ENCODE measurements around the gene CHST6. TPM values are rescaled to one million over a fixed set of nuclear protein-coding genes. Genes with fewer than 3 reads are reported as not detected.
A peak's percentile ranks its signal among the peaks of the same experiment; 100 is the strongest.

The CHST6 gene
- total and polyA plus RNA-seq, 2 of the 8 experiments (the other 6 are each of a cell fraction or from before 2014, with no cell fraction given), result 18.2 to 25.4 TPM

- whole genome bisulfite sequencing, 2 experiments (ENCODE audit: extremely low coverage in 1 of 2, insufficient coverage in 1 of 2, insufficient read length in 1 of 2, insufficient replicate concordance in 2 of 2, low coverage in 1 of 2, low lambda C conversion rate in 2 of 2, missing lambda C conversion rate in 1 of 2), result 87% methylated on average over 7 of the region's 7 CpGs; no CpG with 5 or more reads in 1 of the 2 experiments
- FAIRE-seq, result no peak
Measured at GRCh38 chr16:75481475-75481874, 13.8 kb downstream of the CHST6 start.

More at GRCh38 chr16:75481475-75481874, 13.8 kb downstream of the CHST6 start:
- Histone ChIP-seq H3K27ac (ENCODE audit: low read depth, low read length) (no peak overlapping the region), H4K91ac (replicated peaks; ENCODE audit: insufficient read length, low read length) (no peak overlapping the region), H2AFZ (ENCODE audit: low read length) (no peak overlapping the region), H3K27me3 (replicated peaks in 1 of 4; ENCODE audit: control insufficient read depth in 3 of 4, extremely low read depth in 1 of 4, insufficient read depth in 3 of 4, low read length in 3 of 4) (no peaks in the 10 kb centered on the region), H2BK120ac (replicated peaks; ENCODE audit: low read depth, low read length) (no peak overlapping the region), H3K14ac (ENCODE audit: insufficient read length) (no peak overlapping the region), H3K4me3 (ENCODE audit: extremely low read depth in 1 of 4, insufficient read depth in 2 of 4, low read depth in 3 of 4, low read length in 4 of 4) (no peak overlapping the region), H4K8ac (ENCODE audit: extremely low read depth, insufficient read depth, low read length) (no peak overlapping the region; the same call in 1 of the 2 replicates), H2BK5ac (ENCODE audit: low read depth, low read length) (no peak overlapping the region), H3K18ac (ENCODE audit: extremely low read depth, low read length) (no peak overlapping the region), H2BK15ac (ENCODE audit: low read length) (no peak overlapping the region), H3K9me3 (ENCODE audit: insufficient read depth in 2 of 2, low read depth in 1 of 2, low read length in 1 of 2) (no peaks in the 10 kb centered on the region), H3K56ac (replicated peaks; ENCODE audit: insufficient read length, low read depth, low read length) (no peak overlapping the region), H3K36me3 (ENCODE audit: control insufficient read depth in 2 of 4, insufficient read depth in 4 of 4, low read length in 3 of 4) (peaks cover 0 to 23% (median 10%) of the 10 kb centered on the region in 4 experiments; a peak in 7 of 8 replicates), H2BK12ac (ENCODE audit: low read depth, low read length) (no peak overlapping the region), H3K23ac (ENCODE audit: insufficient read length) (no peak overlapping the region), H3K79me2 (ENCODE audit: control insufficient read depth in 1 of 2, insufficient read depth in 2 of 2, low read length in 2 of 2) (no peaks in the 10 kb centered on the region), H4K5ac (ENCODE audit: insufficient read length, low read depth, low read length) (no peak overlapping the region), H4K20me1 (replicated peaks in 1 of 2; ENCODE audit: control insufficient read depth in 1 of 2, insufficient read depth in 2 of 2, low read length in 2 of 2) (peaks cover 0 to 2% of the 10 kb centered on the region in 2 experiments), H3K4me2 (ENCODE audit: insufficient read depth in 1 of 2, low read depth in 2 of 2, low read length in 2 of 2) (no peak overlapping the region), H3K4ac (replicated peaks; ENCODE audit: insufficient read length, low read depth, low read length) (no peak overlapping the region), H2BK20ac (ENCODE audit: low read length) (no peak overlapping the region), H2AK5ac (ENCODE audit: low read depth, low read length) (no peak overlapping the region), H3K9ac (replicated peaks in 1 of 4; ENCODE audit: extremely low read depth in 1 of 4, low read depth in 3 of 4, low read length in 3 of 4) (no peak overlapping the region), H3K79me1 (ENCODE audit: low read depth, low read length) (peaks cover 4% of the 10 kb centered on the region; the same call in 1 of the 2 replicates), H3K23me2 (ENCODE audit: low read depth, low read length) (no peaks in the 10 kb centered on the region), H3K4me1 (replicated peaks in 1 of 4; ENCODE audit: control insufficient read depth in 3 of 4, insufficient read depth in 4 of 4, low read length in 3 of 4) (no peaks in the 10 kb centered on the region)
- ChIA-PET POLR2A (ENCODE audit: partially characterized antibody) (interaction anchor here (1.0 to 2.2 kb wide), 3 partner anchors 13 to 35 kb away, joined by 3 to 9 read pairs (median 3); partner anchors contain the start of genes CHST6 and TMEM170A), CTCF (ENCODE audit: partially characterized antibody) (interaction anchor here (1.0 to 12.3 kb wide), 5 partner anchors 7 to 78 kb away, joined by 3 to 127 read pairs (median 7); partner anchors contain the start of gene TMEM170A)
- DNase-seq (ENCODE audit: low read depth in 1 of 2, low spot score in 2 of 2), result no peak
- TF ChIP-seq CHD2 (IDR thresholded peaks at IDR 0.05; ENCODE audit: low read length), result no peak
- no peak for TF ChIP-seq SP2 (IDR thresholded peaks at IDR 0.05; ENCODE audit: low read length)
- TF ChIP-seq, protein P1, sequence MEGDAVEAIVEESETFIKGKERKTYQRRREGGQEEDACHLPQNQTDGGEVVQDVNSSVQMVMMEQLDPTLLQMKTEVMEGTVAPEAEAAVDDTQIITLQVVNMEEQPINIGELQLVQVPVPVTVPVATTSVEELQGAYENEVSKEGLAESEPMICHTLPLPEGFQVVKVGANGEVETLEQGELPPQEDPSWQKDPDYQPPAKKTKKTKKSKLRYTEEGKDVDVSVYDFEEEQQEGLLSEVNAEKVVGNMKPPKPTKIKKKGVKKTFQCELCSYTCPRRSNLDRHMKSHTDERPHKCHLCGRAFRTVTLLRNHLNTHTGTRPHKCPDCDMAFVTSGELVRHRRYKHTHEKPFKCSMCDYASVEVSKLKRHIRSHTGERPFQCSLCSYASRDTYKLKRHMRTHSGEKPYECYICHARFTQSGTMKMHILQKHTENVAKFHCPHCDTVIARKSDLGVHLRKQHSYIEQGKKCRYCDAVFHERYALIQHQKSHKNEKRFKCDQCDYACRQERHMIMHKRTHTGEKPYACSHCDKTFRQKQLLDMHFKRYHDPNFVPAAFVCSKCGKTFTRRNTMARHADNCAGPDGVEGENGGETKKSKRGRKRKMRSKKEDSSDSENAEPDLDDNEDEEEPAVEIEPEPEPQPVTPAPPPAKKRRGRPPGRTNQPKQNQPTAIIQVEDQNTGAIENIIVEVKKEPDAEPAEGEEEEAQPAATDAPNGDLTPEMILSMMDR (IDR thresholded peaks at IDR 0.05; ENCODE audit: control extremely low read depth in 1 of 3, insufficient read depth in 1 of 3, low read depth in 1 of 3, low read length in 3 of 3), result peak in 1 of 3 experiments; percentile 1; a peak in 1 of 4 replicates
